PC-3 (cell line): ENCODE data around the gene PRICKLE2. TPM values are rescaled to one million over a fixed set of nuclear protein-coding genes. Genes with fewer than 3 reads are reported as not detected.
A peak's percentile ranks its signal among the peaks of the same experiment; 100 is the strongest.

Source experiments
- ATAC-seq: fragments of 200-7000 bp; cut with Tn5 transposase; 2 replicates; pipeline ENCODE4 v1.9.1; 2020; ENCODE audit warnings: mild to moderate bottlenecking, moderate library complexity
- BruUV-seq: library from RNA; stranded (reverse); fragments of 400-500 nt; replicated peaks from 2 replicates; lab custom pipeline; 2021; lab: Mats Ljungman, UMichigan
- CTCF ChIA-PET: fragments of 300-600 bp; sonication (Branson Sonifier 250); formaldehyde crosslinking; loops from one replicate; lab custom pipeline; 2022; ENCODE audit warnings: antibody characterized with exemption; lab: Charles Lee
- POLR2A ChIA-PET: fragments of 300-600 bp; sonication (Branson Sonifier 250); formaldehyde crosslinking; loops from one replicate; lab custom pipeline; 2022; ENCODE audit warnings: antibody characterized with exemption; ENCODE audit not compliant: unreplicated experiment; lab: Charles Lee
- DNase-seq: peaks from one replicate; pipeline ENCODE4 v3.0.0-alpha.2; 2015
- H2AFZ ChIP-seq: fragments of 300-600 bp; sonication (generic); 2 replicates; pipeline ENCODE4 v1.6.0; 2016; ENCODE audit warnings: antibody characterized with exemption, low read length
- H3F3A ChIP-seq: fragments of 300-600 bp; sonication (generic); one replicate; pipeline ENCODE4 v1.6.0; 2017; ENCODE audit warnings: antibody characterized with exemption, low read length, control low read depth, mild to moderate bottlenecking; ENCODE audit not compliant: unreplicated experiment
- H3K27ac ChIP-seq: fragments of 300-600 bp; sonication (generic); 2 replicates; pipeline ENCODE4 v1.5.1; 2016; ENCODE audit warnings: mild to moderate bottlenecking, low read length
- H3K27me3 ChIP-seq: fragments of 300-600 bp; sonication (generic); 2 replicates; pipeline ENCODE4 v1.6.1; 2016; ENCODE audit warnings: low read length, mixed read lengths
- H3K36me3 ChIP-seq: fragments of 300-600 bp; sonication (generic); 2 replicates; pipeline ENCODE4 v1.6.1; 2016; ENCODE audit warnings: low read depth, mixed run types, low read length, mixed read lengths
- H3K4me1 ChIP-seq: fragments of 300-600 bp; sonication (generic); 2 replicates; pipeline ENCODE4 v1.5.1; 2016; ENCODE audit warnings: low read length; ENCODE audit not compliant: insufficient read depth
- H3K4me2 ChIP-seq: fragments of 300-600 bp; sonication (generic); 2 replicates; pipeline ENCODE4 v1.6.0; 2016; ENCODE audit warnings: low read length
- H3K4me3 ChIP-seq: fragments of 300-600 bp; sonication (generic); 2 replicates; pipeline ENCODE4 v1.5.1; 2016; ENCODE audit warnings: mild to moderate bottlenecking, low read length, mixed read lengths
- H3K79me2 ChIP-seq: fragments of 300-600 bp; sonication (generic); 2 replicates; pipeline ENCODE4 v1.6.1; 2017; ENCODE audit warnings: low read length, mixed read lengths
- H3K9ac ChIP-seq: fragments of 300-600 bp; sonication (generic); 2 replicates; pipeline ENCODE4 v1.6.0; 2016; ENCODE audit warnings: mild to moderate bottlenecking, low read length
- H3K9me2 ChIP-seq: fragments of 300-600 bp; sonication (generic); replicated peaks from 2 replicates; pipeline ENCODE4 v1.6.1; 2016; ENCODE audit warnings: mixed run types, low read length, mixed read lengths
- H3K9me3 ChIP-seq: fragments of 300-600 bp; sonication (generic); 2 replicates; pipeline ENCODE4 v1.6.1; 2016; ENCODE audit warnings: low read length, mixed read lengths
- H4K20me1 ChIP-seq: fragments of 300-600 bp; sonication (generic); 2 replicates; pipeline ENCODE4 v1.6.1; 2016; ENCODE audit warnings: low read length, mixed read lengths
- CTCF ChIP-seq: fragments of 300-600 bp; sonication (generic); conservative IDR thresholded peaks from 2 replicates; pipeline ENCODE4 v1.5.1; 2017; ENCODE audit warnings: antibody characterized with exemption, low read depth, mild to moderate bottlenecking, low read length
- EZH2 ChIP-seq: fragments of 300-600 bp; sonication (generic); IDR thresholded peaks from one replicate; pipeline ENCODE4 v1.6.1; 2017; ENCODE audit warnings: antibody characterized with exemption, mild to moderate bottlenecking, low read length; ENCODE audit not compliant: unreplicated experiment
- EZH2phosphoT487 ChIP-seq: fragments of 300-600 bp; sonication (generic); IDR thresholded peaks from 2 replicates; pipeline ENCODE4 v1.6.1; 2018; ENCODE audit warnings: mild to moderate bottlenecking, antibody characterized with exemption, low read length, borderline replicate concordance
- intact Hi-C: fragments of 100-400 bp; cut with micrococcal nuclease; formaldehyde crosslinking; loops from 2 replicates; pipeline ENCODE4 v1.9.0; 2023
- total RNA-seq: library from RNA; depleted of rRNA; stranded (reverse); fragments of >200 nt; gene quantifications from 2 replicates; pipeline ENCODE4 v1.2.3, GENCODE V29; 2014

PRICKLE2 gene
- total RNA-seq, 1 experiment from 2014 or later = 1.8 TPM

DNA sequence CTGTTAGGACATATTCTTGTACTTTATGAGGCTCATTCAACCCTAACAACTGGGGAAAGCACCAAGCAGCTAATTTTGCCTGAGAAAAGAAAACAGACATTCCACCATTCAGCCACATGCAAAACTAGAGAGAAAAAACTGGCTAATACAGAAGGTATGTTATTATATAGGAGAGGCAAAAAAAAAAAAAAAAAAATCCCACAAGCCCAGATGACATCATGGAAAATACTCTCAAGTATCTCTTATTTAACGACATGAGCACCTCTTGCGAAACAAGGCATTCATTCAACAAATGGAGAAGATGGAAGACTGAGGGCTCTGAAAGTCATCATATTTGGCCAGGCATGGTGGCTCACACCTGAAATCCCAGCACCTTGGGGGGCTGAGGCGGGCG lies 61.5 kb downstream of the PRICKLE2 start:
- ATAC-seq = no peak
- ChIA-PET CTCF (no interaction called here), POLR2A (no interaction called here)

GRCh38 chr3:64163019-64163754 lies 62.1 kb downstream of the PRICKLE2 start:
- Histone ChIP-seq H3K36me3 (no peaks in the 10 kb centered on the region), H2AFZ (no peak overlapping the region), H4K20me1 (no peaks in the 10 kb centered on the region), H3K27ac (peak overlapping the region; percentile 76), H3K9me3 (no peaks in the 10 kb centered on the region), H3K4me2 (0 out of 2 replicates have a peak overlapping the region, but pooled peaks have one; percentile 6), H3K9ac (peak overlapping the region; percentile 50), H3K4me3 (no peak overlapping the region), H3K9me2 (no peaks in the 10 kb centered on the region), H3K4me1 (peaks cover 55% of the 10 kb centered on the region), H3F3A (no peaks in the 10 kb centered on the region), H3K79me2 (no peaks in the 10 kb centered on the region), H3K27me3 (no peaks in the 10 kb centered on the region)
- ATAC-seq = no peak
- BruUV-seq = no TSS peak
- intact Hi-C loops = loop anchor here (5.0 kb wide), 1 partner anchor 234 kb away; no protein-coding TSS in a partner anchor
- ChIA-PET POLR2A (interaction anchor here (0.6 kb wide), 1 partner anchor 103 kb away, joined by 3 read pairs; no protein-coding TSS in a partner anchor), CTCF (no interaction called here)
- TF ChIP-seq EZH2phosphoT487 = no peak
- no peak for DNase-seq

More for the DNA sequence above, 61.5 kb downstream of the PRICKLE2 start:
- Histone ChIP-seq H2AFZ (no peak overlapping the region), H3K9me2 (no peaks in the 10 kb centered on the region), H3K27ac (peak overlapping the region; percentile 76), H3K36me3 (no peaks in the 10 kb centered on the region), H3K79me2 (no peaks in the 10 kb centered on the region), H3K27me3 (no peaks in the 10 kb centered on the region), H3K9ac (peak overlapping the region; percentile 50), H3K4me1 (peaks cover 49% of the 10 kb centered on the region), H3K9me3 (no peaks in the 10 kb centered on the region), H3F3A (no peaks in the 10 kb centered on the region), H3K4me2 (0 out of 2 replicates have a peak overlapping the region, but pooled peaks have one; percentile 6), H3K4me3 (no peak overlapping the region), H4K20me1 (no peaks in the 10 kb centered on the region)
- DNase-seq = peak; percentile 62
- TF ChIP-seq EZH2phosphoT487 (no peak), EZH2 (no peak), CTCF (no peak)
- intact Hi-C loops = loop anchor here (5.0 kb wide), 1 partner anchor 234 kb away; no protein-coding TSS in a partner anchor
- BruUV-seq = no TSS peak

- Histone ChIP-seq H3K4me2 (peak overlapping the region; percentile 47), H3K4me1 (peaks cover 56% of the 10 kb centered on the region), H2AFZ (no peak overlapping the region), H3K79me2 (no peaks in the 10 kb centered on the region), H3K9ac (peak overlapping the region; percentile 15; the same call in 1 of the 2 replicates), H3K27me3 (no peaks in the 10 kb centered on the region), H3K4me3 (no peak overlapping the region), H3K27ac (peak overlapping the region; percentile 52), H3K9me2 (no peaks in the 10 kb centered on the region), H4K20me1 (no peaks in the 10 kb centered on the region), H3K9me3 (no peaks in the 10 kb centered on the region), H3F3A (no peaks in the 10 kb centered on the region), H3K36me3 (no peaks in the 10 kb centered on the region)
- TF ChIP-seq EZH2 (no peak), CTCF (no peak), EZH2phosphoT487 (no peak)
- CTCF ChIA-PET = interaction anchor here (0.6 kb wide), 1 partner anchor 129 kb away, joined by 4 read pairs; no protein-coding TSS in a partner anchor
- intact Hi-C loops = loop anchor here (2.0 to 5.0 kb wide), 2 partner anchors 67 to 236 kb away; no protein-coding TSS in a partner anchor
- ATAC-seq = peak; percentile 87
- POLR2A ChIA-PET = no interaction called here
- no TSS peak for BruUV-seq
- peak; percentile 64 for DNase-seq
Measured at GRCh38 chr3:64161481-64161952, 63.7 kb downstream of the PRICKLE2 start.
